Astrocyte of the hippocampus (primary cell): ENCODE results near the gene PARP8.

Source experiments
- DNase-seq: peaks from one replicate; pipeline ENCODE4 v3.0.0; 2011; ENCODE audit warnings: low read depth, low spot score

Gene PARP8

GRCh38 chr5:50726475-50727148 lies 60.2 kb downstream of the PARP8 start:
- DNase-seq: peak; percentile 31

- DNase-seq: peak; percentile 11
Measured at GRCh38 chr5:50727149-50727496, 60.7 kb downstream of the PARP8 start.

GRCh38 chr5:50727845-50728244 lies 61.4 kb downstream of the PARP8 start:
- DNase-seq: no peak

DNA sequence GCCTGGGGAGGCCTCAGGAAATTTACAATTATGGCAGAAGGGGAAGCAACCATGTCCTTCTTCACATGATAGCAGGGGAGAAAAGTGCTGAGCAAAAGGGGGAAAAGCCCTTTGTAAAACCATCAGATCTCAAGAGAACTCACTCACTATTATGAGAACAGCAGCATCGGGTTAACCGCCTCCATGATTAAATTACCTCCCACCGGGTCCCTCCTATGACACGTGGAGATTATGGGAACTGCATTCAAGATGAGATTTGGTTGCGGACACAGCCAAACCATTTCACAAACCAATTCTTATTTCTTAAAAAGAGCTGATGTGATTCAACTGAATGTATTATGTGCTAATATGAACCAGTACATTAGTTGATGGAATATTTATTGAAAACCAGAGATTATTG lies 63.9 kb downstream of the PARP8 start:
- DNase-seq: no peak

- no peak for DNase-seq
Measured at GRCh38 chr5:50730841-50731240, 64.4 kb downstream of the PARP8 start.

DNA sequence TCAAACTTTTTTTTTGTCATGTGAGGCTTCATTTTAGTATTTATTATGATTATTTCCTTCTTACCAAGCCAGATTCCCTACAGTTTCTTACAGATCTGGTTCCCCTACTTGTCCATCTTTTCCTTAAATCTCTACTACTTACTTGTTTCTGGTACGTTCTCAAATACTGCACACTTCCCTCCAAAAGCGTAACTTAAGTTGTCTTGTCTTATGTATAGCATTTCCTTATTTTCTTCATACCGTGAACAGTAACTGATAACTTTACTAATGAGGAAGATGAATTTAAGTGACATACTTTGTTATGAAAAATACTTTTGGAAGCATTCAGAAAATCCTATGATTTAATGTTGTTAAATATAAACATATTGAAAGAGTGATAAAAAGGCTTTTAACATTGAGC lies 67.3 kb downstream of the PARP8 start:
- DNase-seq: no peak

- DNase-seq: no peak
Measured at GRCh38 chr5:50738864-50739263, 72.4 kb downstream of the PARP8 start.

GRCh38 chr5:50740832-50741231 lies 74.4 kb downstream of the PARP8 start:
- DNase-seq: no peak

DNA sequence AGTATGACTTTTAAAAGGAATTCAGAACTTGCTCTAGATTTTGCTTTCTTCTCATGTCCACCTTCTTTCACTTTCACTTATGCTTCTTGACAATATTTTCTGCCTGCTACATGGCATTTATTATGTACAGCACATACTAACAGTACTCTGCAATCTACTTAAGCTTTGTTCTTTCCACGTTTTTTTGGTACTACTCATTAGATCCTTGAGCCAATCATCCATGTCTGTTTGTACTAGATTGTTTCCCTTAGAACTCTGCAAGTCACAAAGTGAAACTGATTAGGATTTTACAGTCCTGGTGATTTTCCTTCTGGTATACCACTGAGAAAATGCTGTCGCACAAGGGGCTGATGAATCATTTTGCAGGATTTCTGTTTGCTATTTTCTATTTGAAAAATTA lies 78.3 kb downstream of the PARP8 start:
- DNase-seq: peak; percentile 34

- no peak for DNase-seq
Measured at GRCh38 chr5:50745221-50745910, 78.9 kb downstream of the PARP8 start.

GRCh38 chr5:50749181-50749580 lies 82.7 kb downstream of the PARP8 start:
- no peak for DNase-seq

- no peak for DNase-seq
Measured at GRCh38 chr5:50749873-50750272, 83.4 kb downstream of the PARP8 start.

- peak; percentile 53 for DNase-seq
Measured at GRCh38 chr5:50751064-50751657, 84.7 kb downstream of the PARP8 start.

- DNase-seq: no peak
Measured at GRCh38 chr5:50752800-50753199, 86.4 kb downstream of the PARP8 start.

DNA sequence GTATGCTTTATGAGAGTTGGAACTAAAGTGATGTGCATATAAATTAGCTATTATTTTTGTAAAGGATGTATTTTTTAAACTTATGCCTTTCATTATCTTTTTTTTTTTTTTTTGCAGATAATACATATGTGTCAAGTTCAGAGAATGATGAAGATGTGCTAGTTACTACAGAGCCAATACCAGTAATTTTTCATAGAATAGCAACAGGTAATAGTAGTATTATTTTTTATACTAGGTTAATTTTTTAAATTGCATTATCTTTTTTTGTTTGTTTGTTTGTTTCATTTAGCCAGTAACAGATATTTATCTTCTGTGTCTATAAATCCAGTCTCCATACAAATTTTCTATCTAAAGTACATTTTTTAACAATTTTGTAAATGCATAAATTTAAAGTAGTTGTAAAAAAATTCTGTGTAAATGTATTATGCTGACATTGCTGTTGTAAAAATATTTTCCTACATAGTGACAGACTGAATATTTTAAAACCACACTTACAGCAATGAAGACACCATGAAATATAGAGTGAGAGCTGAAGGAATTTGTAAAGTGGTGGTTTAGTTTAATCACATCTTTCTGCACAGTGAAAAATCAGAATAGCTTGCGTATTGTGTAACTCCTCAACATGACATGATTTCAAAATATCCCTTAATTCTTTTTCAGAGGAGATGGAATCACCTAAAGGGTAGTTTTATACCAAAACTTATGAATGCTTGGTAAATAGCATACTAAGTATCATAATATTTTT lies 93.3 kb downstream of the PARP8 start:
- no peak for DNase-seq

DNA sequence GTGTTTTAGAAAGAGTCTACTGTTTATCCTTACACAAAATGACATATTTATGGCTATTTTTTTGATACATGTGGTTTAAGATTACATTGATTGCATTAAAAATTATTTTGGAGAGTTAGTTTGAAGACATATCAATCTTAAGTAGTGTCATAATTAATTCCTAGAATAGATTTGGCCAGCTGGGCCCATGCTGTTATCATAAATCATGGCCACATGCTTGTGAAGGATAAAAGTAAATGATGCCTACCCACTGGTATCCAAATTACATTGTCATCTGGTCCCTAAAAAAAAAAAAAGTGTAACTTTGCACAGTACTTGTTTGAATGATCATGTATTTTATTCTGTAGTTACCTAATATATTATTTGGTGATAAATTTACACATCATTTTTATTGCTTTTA lies 96.9 kb downstream of the PARP8 start:
- DNase-seq: no peak

DNA sequence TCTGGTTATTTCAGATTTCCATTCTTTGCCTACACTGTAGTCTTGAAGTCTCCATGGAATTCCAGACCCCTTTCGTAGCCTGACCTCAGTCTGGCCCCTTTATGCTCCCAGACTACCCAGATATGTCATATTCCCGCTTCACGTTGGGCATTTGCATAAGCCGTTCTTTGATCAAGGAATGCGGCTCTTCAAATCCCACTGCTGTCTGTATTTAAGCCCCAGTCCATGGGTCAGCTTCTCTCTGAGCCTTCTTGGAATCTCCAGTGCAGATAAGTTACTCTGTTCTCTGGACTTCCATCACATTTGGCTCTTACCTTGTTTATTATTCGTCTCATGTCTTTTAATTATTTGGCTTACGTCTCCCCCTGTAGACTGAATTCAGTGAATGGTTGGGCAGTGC lies 97.4 kb downstream of the PARP8 start:
- DNase-seq: no peak

- no peak for DNase-seq
Measured at GRCh38 chr5:50766042-50766441, 99.6 kb downstream of the PARP8 start.

DNA sequence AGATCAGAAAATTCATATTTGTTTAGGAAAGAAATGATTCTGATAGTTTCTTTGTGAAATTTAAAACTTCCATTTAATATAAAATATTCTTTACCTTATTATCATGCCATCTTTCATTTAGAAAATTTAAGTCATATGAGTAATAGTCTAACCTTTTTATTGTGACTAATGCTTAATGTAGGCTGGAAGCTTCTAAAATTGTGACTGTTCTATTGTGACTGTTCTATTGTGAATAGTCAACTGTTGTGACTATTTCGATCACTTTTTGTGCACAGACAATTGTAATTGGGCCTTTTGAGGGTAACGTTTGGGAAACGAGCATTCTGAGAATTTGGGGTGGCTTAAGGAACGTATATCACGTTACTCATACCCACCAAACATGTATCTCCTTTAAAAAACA lies 100.0 kb downstream of the PARP8 start:
- no peak for DNase-seq

GRCh38 chr5:50766967-50767366 lies 100.5 kb downstream of the PARP8 start:
- no peak for DNase-seq

GRCh38 chr5:50767588-50767987 lies 101.2 kb downstream of the PARP8 start:
- peak; percentile 38 for DNase-seq

DNA sequence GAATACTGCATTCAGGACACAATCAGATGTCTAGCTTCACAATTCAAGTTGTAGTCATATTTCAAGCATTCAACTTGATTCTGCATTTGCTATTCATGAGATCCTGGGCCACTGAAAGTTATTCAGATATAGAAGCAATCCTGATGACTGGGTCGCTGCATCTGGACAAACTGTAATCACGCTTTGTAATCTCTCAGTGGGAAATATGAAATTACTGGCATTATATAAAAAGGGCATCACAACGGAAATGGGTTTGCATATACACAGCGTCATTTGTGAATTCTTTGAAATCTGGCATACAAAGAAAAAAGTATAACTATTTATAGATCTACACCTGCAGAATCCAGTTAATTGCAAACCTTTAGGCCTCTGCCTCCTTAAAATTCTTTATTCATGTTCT lies 102.2 kb downstream of the PARP8 start:
- DNase-seq: no peak

GRCh38 chr5:50770441-50770840 lies 104.0 kb downstream of the PARP8 start:
- DNase-seq: no peak
